Peyer's patch (tissue), 4 donors: Measurements from ENCODE around the gene DISC1.

Experiments used
- POLR2A ChIP-seq, 2 donors: fragments of 450-650 bp; IDR thresholded peaks; one replicate each; pipeline ENCODE4 v1.5.1; 2017; ENCODE audit warnings: antibody characterized with exemption in 2 of 2, mild to moderate bottlenecking in 2 of 2, moderate library complexity in 2 of 2
- TF ChIP-seq, protein P1 (sequence below), 6 experiments: fragments of 450-650 bp in 4 of 6; fragments of 200-600 bp in 2 of 6; sonication (generic) in 1 of 6; IDR thresholded peaks; one replicate each; pipeline ENCODE4 v1.5.1; 2017 to 2019; ENCODE audit warnings: antibody characterized with exemption in 6 of 6, mild to moderate bottlenecking in 3 of 6, moderate library complexity in 1 of 6

DNA sequence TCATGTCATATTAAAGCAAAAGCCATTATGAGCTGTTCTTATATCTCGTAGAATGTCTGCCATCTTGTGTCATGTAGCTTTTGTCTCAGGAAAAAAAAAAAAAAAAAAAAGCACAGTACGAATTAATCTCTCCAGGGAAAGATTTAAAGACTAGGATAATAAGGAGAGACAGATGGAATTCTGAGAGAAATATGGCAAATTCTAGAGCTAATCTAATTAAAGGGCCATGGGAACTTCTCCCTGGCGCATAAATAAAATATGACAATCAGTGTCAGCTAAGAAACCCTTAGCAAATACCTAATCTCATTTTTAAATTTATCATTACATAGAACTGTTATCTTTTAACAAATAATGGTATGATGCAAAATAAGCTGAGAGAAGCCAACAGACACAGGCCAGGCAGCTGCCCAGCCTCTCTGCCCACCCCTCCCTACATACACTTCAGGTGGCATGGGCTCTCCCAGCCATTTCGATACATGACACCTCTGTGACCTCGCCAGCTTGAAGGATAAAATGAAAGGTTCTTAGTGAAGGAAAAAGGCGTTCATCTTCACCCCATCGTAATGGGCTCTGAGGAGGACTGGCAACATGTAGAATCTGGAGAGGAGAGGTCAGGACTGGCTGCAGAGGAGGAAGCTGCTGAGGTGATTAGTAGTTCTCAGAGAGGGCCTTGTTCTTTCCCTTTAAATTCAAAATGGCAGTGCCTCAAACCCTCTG, 39.8 kb downstream of the DISC1 start:
- TF ChIP-seq, protein P1, sequence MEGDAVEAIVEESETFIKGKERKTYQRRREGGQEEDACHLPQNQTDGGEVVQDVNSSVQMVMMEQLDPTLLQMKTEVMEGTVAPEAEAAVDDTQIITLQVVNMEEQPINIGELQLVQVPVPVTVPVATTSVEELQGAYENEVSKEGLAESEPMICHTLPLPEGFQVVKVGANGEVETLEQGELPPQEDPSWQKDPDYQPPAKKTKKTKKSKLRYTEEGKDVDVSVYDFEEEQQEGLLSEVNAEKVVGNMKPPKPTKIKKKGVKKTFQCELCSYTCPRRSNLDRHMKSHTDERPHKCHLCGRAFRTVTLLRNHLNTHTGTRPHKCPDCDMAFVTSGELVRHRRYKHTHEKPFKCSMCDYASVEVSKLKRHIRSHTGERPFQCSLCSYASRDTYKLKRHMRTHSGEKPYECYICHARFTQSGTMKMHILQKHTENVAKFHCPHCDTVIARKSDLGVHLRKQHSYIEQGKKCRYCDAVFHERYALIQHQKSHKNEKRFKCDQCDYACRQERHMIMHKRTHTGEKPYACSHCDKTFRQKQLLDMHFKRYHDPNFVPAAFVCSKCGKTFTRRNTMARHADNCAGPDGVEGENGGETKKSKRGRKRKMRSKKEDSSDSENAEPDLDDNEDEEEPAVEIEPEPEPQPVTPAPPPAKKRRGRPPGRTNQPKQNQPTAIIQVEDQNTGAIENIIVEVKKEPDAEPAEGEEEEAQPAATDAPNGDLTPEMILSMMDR (IDR thresholded peaks at IDR 0.05): no peak
- TF ChIP-seq POLR2A (IDR thresholded peaks at IDR 0.05): no peak
